ENCODE results near the gene GDF10. TPM values are rescaled to one million over a fixed set of nuclear protein-coding genes. Genes with fewer than 3 reads are reported as not detected.

Gene GDF10
- polyA plus RNA-seq, 3 donors = 1.1 to 1.6 (median 1.4) TPM

DNA sequence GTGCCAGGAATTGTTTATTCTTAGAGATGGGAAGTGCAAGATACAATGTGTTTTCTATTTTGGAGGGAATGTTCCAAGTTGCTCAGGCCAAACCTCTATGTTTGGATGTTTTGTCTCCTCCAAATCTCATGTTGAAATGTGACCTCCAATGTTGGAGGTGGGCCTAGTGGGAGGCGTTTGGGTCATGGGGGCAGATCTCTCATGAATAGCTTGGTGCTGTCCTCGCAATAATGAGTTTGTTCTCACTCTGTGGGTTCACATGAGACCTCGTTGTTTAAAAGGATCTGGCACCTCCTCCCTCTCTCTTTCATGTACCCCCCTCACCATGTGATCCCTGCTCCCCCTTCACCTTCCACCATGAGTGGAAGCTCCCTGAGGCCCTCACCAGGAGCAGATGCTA lies 8.3 kb upstream of the GDF10 start:
- DNase-seq (ENCODE audit: low read depth in 3 of 3, low spot score in 2 of 3) = no peak

- no peak for DNase-seq (ENCODE audit: low read depth in 3 of 3, low spot score in 2 of 3)
Measured at GRCh38 chr10:47294057-47294456, 5.9 kb upstream of the GDF10 start.

- no peak for DNase-seq (ENCODE audit: low read depth in 3 of 3, low spot score in 2 of 3)
Measured at GRCh38 chr10:47294501-47294900, 5.5 kb upstream of the GDF10 start.

- DNase-seq (ENCODE audit: low read depth in 3 of 3, low spot score in 2 of 3) = no peak
Measured at GRCh38 chr10:47295411-47295810, 4.6 kb upstream of the GDF10 start.

GRCh38 chr10:47296156-47296894 lies 3.7 kb upstream of the GDF10 start:
- no peak for DNase-seq (ENCODE audit: low read depth in 3 of 3, low spot score in 2 of 3)

- DNase-seq (ENCODE audit: low read depth in 3 of 3, low spot score in 2 of 3) = no peak
Measured at GRCh38 chr10:47296941-47297340, 3.1 kb upstream of the GDF10 start.

GRCh38 chr10:47297866-47298540 lies 2.0 kb upstream of the GDF10 start:
- DNase-seq (ENCODE audit: low read depth in 3 of 3, low spot score in 2 of 3) = no peak

DNA sequence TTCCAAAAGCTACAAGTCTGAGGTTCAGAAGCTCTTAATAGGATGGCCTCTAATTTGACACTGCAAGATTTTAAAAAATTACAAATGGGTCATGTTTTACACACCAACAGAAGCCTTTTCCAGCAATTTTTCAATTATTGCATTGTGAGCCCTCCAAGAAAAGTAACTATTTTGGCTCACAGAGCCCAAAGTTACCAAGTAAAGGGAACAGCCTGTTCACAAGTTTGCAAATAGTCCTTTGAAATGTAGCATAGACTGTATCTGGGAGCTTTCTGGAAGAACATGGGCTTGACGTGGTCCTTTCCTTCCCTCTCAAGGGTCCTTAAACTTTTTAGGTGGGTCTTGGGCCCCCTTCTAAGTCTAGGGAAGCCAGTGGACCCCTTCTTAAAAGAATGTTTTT lies 1.3 kb upstream of the GDF10 start:
- DNase-seq (ENCODE audit: low read depth in 3 of 3, low spot score in 2 of 3) = no peak

GRCh38 chr10:47300429-47300931 lies 483 bp downstream of the GDF10 start:
- no peak for DNase-seq (ENCODE audit: low read depth in 3 of 3, low spot score in 2 of 3)

DNA sequence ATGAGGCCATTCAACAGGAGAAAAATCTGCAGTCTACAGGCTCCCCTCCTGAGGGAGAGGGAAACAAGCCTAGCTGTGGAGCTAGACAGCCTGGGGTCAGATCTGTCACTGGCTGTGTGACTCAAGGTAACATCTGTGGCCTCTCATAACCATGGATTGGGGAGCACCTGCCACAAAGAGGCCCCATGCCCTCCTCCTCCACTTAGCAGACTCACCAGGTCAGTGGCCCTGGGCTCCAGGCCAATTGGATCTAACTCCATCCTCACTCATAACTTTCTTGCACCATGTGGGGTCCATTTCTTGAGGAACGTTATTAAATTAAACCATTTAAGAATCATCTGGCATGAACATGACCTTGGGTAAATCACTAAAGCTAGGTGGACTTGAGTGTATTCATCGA lies 1.8 kb downstream of the GDF10 start:
- DNase-seq (ENCODE audit: low read depth in 3 of 3, low spot score in 2 of 3) = no peak

- DNase-seq (ENCODE audit: low read depth in 3 of 3, low spot score in 2 of 3) = no peak
Measured at GRCh38 chr10:47303105-47303504, 3.1 kb downstream of the GDF10 start.

GRCh38 chr10:47303866-47304265 lies 3.9 kb downstream of the GDF10 start:
- no peak for DNase-seq (ENCODE audit: low read depth in 3 of 3, low spot score in 2 of 3)

GRCh38 chr10:47305566-47305965 lies 5.6 kb downstream of the GDF10 start:
- DNase-seq (ENCODE audit: low read depth in 3 of 3, low spot score in 2 of 3) = no peak

DNA sequence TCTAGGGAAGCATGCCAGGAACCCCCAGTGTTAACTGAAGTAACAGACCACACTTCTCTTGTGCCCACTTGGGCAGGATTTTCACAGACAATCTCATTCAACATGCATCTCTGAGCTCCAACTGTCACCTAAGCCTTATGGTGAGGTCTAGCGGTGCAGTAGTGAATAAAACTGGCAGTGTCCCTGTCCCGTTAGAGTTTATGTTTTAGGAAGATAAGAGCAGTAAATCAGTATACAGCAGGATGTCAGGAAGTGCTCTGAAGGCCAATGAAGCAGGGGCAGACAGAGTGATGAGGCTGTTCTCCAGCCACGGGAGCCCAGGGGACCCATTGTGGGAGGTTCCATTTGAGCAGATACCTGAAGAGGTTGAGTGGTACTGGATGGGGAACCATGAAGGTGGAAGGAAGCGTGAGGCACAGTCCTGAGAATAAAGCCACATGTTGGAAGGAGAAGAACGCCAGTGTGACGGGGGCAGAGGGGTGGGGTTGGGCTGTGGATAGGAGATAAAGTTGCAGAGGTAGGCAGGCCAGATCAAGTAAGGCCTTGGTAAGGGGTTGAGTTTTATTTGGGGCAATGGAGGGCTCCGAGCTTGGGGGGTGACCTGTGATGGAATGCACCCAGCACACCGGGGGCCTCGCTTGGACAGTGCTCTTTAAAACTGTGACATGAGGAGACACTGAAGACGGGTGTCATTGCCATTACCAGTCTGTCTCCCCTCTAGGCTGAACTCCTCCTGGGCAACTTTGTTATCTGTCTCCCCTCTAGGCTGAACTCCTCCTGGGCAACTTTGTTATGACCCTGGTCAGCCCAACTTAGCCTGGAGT lies 6.6 kb downstream of the GDF10 start:
- no peak for DNase-seq (ENCODE audit: low read depth in 3 of 3, low spot score in 2 of 3)

- DNase-seq (ENCODE audit: low read depth in 3 of 3, low spot score in 2 of 3) = no peak
Measured at GRCh38 chr10:47307381-47307780, 7.4 kb downstream of the GDF10 start.

- DNase-seq (ENCODE audit: low read depth in 3 of 3, low spot score in 2 of 3) = no peak
Measured at GRCh38 chr10:47308775-47309174, 8.8 kb downstream of the GDF10 start.

GRCh38 chr10:47309408-47310089 lies 9.6 kb downstream of the GDF10 start:
- no peak for DNase-seq (ENCODE audit: low read depth in 3 of 3, low spot score in 2 of 3)

DNA sequence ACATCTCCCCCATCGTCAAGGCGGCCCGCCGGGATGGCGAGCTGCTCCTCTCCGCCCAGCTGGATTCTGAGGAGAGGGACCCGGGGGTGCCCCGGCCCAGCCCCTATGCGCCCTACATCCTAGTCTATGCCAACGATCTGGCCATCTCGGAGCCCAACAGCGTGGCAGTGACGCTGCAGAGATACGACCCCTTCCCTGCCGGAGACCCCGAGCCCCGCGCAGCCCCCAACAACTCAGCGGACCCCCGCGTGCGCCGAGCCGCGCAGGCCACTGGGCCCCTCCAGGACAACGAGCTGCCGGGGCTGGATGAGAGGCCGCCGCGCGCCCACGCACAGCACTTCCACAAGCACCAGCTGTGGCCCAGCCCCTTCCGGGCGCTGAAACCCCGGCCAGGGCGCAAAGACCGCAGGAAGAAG lies 10.1 kb downstream of the GDF10 start:
- DNase-seq (ENCODE audit: low read depth in 3 of 3, low spot score in 2 of 3) = no peak

DNA sequence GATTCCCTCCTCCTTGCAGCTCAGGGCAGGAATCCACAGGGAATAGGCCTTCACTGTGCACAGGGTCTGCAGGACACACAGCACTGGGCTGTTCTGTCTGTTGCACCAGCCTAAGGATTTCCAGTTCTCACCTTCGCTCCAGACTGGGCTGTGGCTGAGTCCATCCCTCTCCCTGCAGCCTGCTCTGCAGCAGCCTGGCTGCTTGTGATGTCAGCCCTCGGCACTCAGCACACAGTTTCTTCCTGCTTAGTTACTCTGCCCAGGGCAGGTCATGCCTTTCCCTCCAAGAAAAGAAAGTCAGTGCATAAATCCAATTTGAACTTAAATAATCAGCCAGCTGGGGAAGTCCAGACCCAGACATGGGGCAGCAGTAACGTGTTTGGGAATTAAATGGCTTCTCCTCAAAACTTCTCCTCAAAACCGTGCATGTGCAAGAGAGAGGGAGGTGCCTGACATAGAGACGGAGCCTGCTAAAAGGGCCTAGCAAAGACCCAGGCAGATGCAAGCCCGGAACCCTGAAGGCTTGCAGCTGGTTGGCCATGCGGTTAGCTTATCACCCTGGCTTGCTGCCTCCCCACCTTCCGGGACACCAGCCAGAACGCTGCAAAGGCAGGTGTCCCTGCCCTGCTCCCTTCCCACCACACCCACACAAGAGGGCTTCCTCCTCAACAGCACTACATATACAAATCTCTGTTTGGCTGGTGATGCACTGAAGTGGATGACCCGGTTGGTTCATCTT lies 11.4 kb downstream of the GDF10 start:
- DNase-seq (ENCODE audit: low read depth in 3 of 3, low spot score in 2 of 3) = no peak
